Liver (tissue), 9 donors: ENCODE data around the gene ERCC3. TPM values are rescaled to one million over a fixed set of nuclear protein-coding genes. Genes with fewer than 3 reads are reported as not detected.

Experiments
- DNase-seq: peaks from one replicate; pipeline ENCODE4 v3.0.0-alpha.2; 2017; ENCODE audit warnings: low spot score
- H3K27ac ChIP-seq, 2 donors: one replicate each; pipeline ENCODE4 v1.7.0; 2013; ENCODE audit warnings: inconsistent platforms in 2 of 2, low read length in 2 of 2, control low read depth in 1 of 2, low read depth in 1 of 2, mild to moderate bottlenecking in 1 of 2
- H3K27me3 ChIP-seq, 4 donors: one replicate each; pipeline versions ENCODE4 v1.6.1 to v1.7.0; 2013; ENCODE audit warnings: low read length in 3 of 4, inconsistent platforms in 1 of 4, mild to moderate bottlenecking in 1 of 4, moderate library complexity in 1 of 4; ENCODE audit not compliant: control insufficient read depth in 4 of 4, insufficient read depth in 4 of 4
- H3K36me3 ChIP-seq, 4 donors: one replicate each; pipeline versions ENCODE4 v1.6.1 to v1.7.0; 2013; ENCODE audit warnings: low read length in 3 of 4, mild to moderate bottlenecking in 3 of 4, low read depth in 1 of 4, moderate library complexity in 1 of 4; ENCODE audit not compliant: control insufficient read depth in 4 of 4, insufficient read depth in 3 of 4
- H3K4me1 ChIP-seq, 4 donors: one replicate each; pipeline versions ENCODE4 v1.6.1 to v1.7.0; 2013; ENCODE audit warnings: low read length in 3 of 4, mild to moderate bottlenecking in 3 of 4, moderate library complexity in 1 of 4; ENCODE audit not compliant: control insufficient read depth in 4 of 4, insufficient read depth in 4 of 4
- H3K4me3 ChIP-seq, 3 donors: one replicate each; pipeline versions ENCODE4 v1.6.1 to v1.7.0; 2013; ENCODE audit warnings: low read length in 3 of 3, control low read depth in 1 of 3, low read depth in 1 of 3, mild to moderate bottlenecking in 1 of 3
- H3K9ac ChIP-seq, 2 donors: one replicate each; pipeline ENCODE4 v1.7.0; 2013; ENCODE audit warnings: low read length in 2 of 2, mild to moderate bottlenecking in 2 of 2, moderate library complexity in 2 of 2, control low read depth in 1 of 2, low read depth in 1 of 2
- H3K9me3 ChIP-seq, 4 donors: one replicate each; pipeline versions ENCODE4 v1.6.1 to v1.7.0; 2013; ENCODE audit warnings: low read length in 3 of 4; ENCODE audit not compliant: control insufficient read depth in 4 of 4
- ATF3 ChIP-seq: IDR thresholded peaks from 2 replicates; pipeline ENCODE4 v1.6.1; 2016; ENCODE audit warnings: antibody characterized with exemption
- CTCF ChIP-seq: fragments of 150-350 bp; IDR thresholded peaks from 2 replicates; pipeline ENCODE4 v1.5.1; 2017; ENCODE audit warnings: improper control_type of control experiment, low read depth, low read length; ENCODE audit not compliant: missing input control
- EGR1 ChIP-seq, 2 donors: IDR thresholded peaks; 2 replicates each; pipeline ENCODE4 v1.6.1; 2016 to 2018; ENCODE audit warnings: antibody characterized with exemption in 2 of 2, low read depth in 2 of 2
- FOXA1 ChIP-seq: IDR thresholded peaks from 2 replicates; pipeline ENCODE4 v1.6.1; 2016; ENCODE audit warnings: antibody characterized with exemption
- FOXA2 ChIP-seq: IDR thresholded peaks from 2 replicates; pipeline ENCODE4 v1.6.1; 2016; ENCODE audit warnings: antibody characterized with exemption
- GABPA ChIP-seq, 2 donors: IDR thresholded peaks in 1 of 2; conservative IDR thresholded peaks in 1 of 2; 2 replicates each; pipeline ENCODE4 v1.6.1; 2016; ENCODE audit warnings: antibody characterized with exemption in 2 of 2, mild to moderate bottlenecking in 1 of 2, moderate library complexity in 1 of 2
- HNF4A ChIP-seq, 2 donors: conservative IDR thresholded peaks; 2 replicates each; pipeline ENCODE4 v1.6.1; 2016; ENCODE audit warnings: antibody characterized with exemption in 2 of 2, mild to moderate bottlenecking in 2 of 2
- HNF4G ChIP-seq: IDR thresholded peaks from 2 replicates; pipeline ENCODE4 v1.6.1; 2016; ENCODE audit warnings: antibody characterized with exemption
- MAX ChIP-seq: IDR thresholded peaks from 2 replicates; pipeline ENCODE4 v1.6.1; 2016; ENCODE audit warnings: antibody characterized with exemption
- RAD21 ChIP-seq, 2 donors: IDR thresholded peaks; 2 replicates each; pipeline ENCODE4 v1.6.1; 2016; ENCODE audit warnings: antibody characterized with exemption in 2 of 2, mild to moderate bottlenecking in 2 of 2
- REST ChIP-seq: IDR thresholded peaks from 2 replicates; pipeline ENCODE4 v1.6.1; 2016; ENCODE audit warnings: antibody characterized with exemption, mild to moderate bottlenecking
- RXRA ChIP-seq, 2 donors: IDR thresholded peaks; 2 replicates each; pipeline ENCODE4 v1.6.1; 2017 to 2018; ENCODE audit warnings: antibody characterized with exemption in 2 of 2, mild to moderate bottlenecking in 1 of 2
- SP1 ChIP-seq: IDR thresholded peaks from 2 replicates; pipeline ENCODE4 v1.6.1; 2018; ENCODE audit warnings: antibody characterized with exemption, mild to moderate bottlenecking
- TAF1 ChIP-seq: conservative IDR thresholded peaks from 2 replicates; pipeline ENCODE4 v1.6.1; 2016; ENCODE audit warnings: antibody characterized with exemption, mild to moderate bottlenecking
- YY1 ChIP-seq: IDR thresholded peaks from 2 replicates; pipeline ENCODE4 v1.6.1; 2016; ENCODE audit warnings: antibody characterized with exemption, mild to moderate bottlenecking
- ZBTB33 ChIP-seq: IDR thresholded peaks from 2 replicates; pipeline ENCODE4 v1.6.1; 2016; ENCODE audit warnings: antibody characterized with exemption
- WGBS: extraction: QIAGEN DNeasy Blood & Tissue Kit; methylation state at CpG from one replicate; pipeline ENCODE4 v1.1.7; 2013; 5-methylcytosine and 5-hydroxymethylcytosine counted together
- polyA plus RNA-seq, 2 donors: library from polyadenylated mRNA; stranded (reverse) in 1 of 2; unstranded in 1 of 2; fragments of 200-250 nt in 1 of 2; fragments of >200 nt in 1 of 2; fragmentation: Nextera tagmentation in 1 of 2; extraction: Ambion mirVana in 1 of 2; gene quantifications; one replicate each; pipeline versions ENCODE4 v1.2.1 to v1.2.3, GENCODE V29; 2013 to 2015
- total RNA-seq, 2 donors: library from RNA; depleted of rRNA; stranded (reverse); fragments of >200 nt; gene quantifications; one replicate each; pipeline ENCODE4 v1.2.3, GENCODE V29; 2014
- donor health status: healthy.
- donor health status: healthy.
- donor health status: healthy.
- donor health status: healthy.
- donor health status: healthy.

The ERCC3 gene
- total RNA-seq (10 to 100 TPM; 19.7 to 38.3 TPM), polyA plus RNA-seq (10 to 100 TPM; 12.4 to 15.2 TPM)

GRCh38 chr2:127293748-127294562 is at the start of gene ERCC3:
Gene ERCC3, minus strand, starts transcription at chr2:127294144. Its CDS starts 63 bp downstream, at chr2:127294081.
- DNase-seq: peak; percentile 80
- Histone ChIP-seq H3K4me3 (peak within 1 kb of the TSS; percentile 80 to 89 (median 86)), H3K9me3 (no peaks in the 10 kb centered on the region), H3K36me3 (peaks cover 5 to 31% (median 22%) of the 10 kb centered on the region in 4 donors), H3K27me3 (no peaks in the 10 kb centered on the region), H3K4me1 (peaks cover 5 to 17% (median 7%) of the 10 kb centered on the region in 4 donors), H3K27ac (peak within 1 kb of the TSS; percentile 28 to 64), H3K9ac (peak within 1 kb of the TSS; percentile 67 to 93)
- under 1% methylated on average over 55 of the region's 55 CpGs for WGBS
- TF ChIP-seq FOXA1: no peak
- TF ChIP-seq EGR1 (IDR thresholded peaks at IDR 0.05; ENCODE audit: low read depth in 2 of 2): no peak
- peak; percentile 47 for TF ChIP-seq MAX
- no peak for TF ChIP-seq CTCF
- peak; percentile 43 for TF ChIP-seq YY1
- peak; percentile 55 to 64 for TF ChIP-seq RAD21 (IDR thresholded peaks at IDR 0.05)
- no peak for TF ChIP-seq SP1
- TF ChIP-seq ATF3: no peak
- peak; percentile 86 to 96 for TF ChIP-seq GABPA (IDR thresholded peaks at IDR 0.05 in 1 of 2, conservative IDR thresholded peaks at IDR 0.05 in 1 of 2)
- TF ChIP-seq HNF4G: no peak
- TF ChIP-seq HNF4A (conservative IDR thresholded peaks at IDR 0.05): no peak

- H3K4me3 ChIP-seq: no peak overlapping the region
- H3K9me3 ChIP-seq: no peaks in the 10 kb centered on the region
- no peaks in the 10 kb centered on the region for H3K27me3 ChIP-seq
- no peak for DNase-seq
- H3K36me3 ChIP-seq: peaks cover 0 to 3% (median 1%) of the 10 kb centered on the region in 4 donors
- H3K27ac ChIP-seq: no peak overlapping the region
- TF ChIP-seq TAF1 (no peak), HNF4G (no peak), CTCF (no peak), ZBTB33 (no peak), ATF3 (no peak), RAD21 (IDR thresholded peaks at IDR 0.05) (no peak), RXRA (IDR thresholded peaks at IDR 0.05) (no peak), MAX (no peak), REST (no peak), EGR1 (IDR thresholded peaks at IDR 0.05; ENCODE audit: low read depth in 2 of 2) (no peak), FOXA1 (no peak), HNF4A (conservative IDR thresholded peaks at IDR 0.05) (no peak), FOXA2 (no peak)
- H3K9ac ChIP-seq: no peak overlapping the region
- WGBS: 96% methylated on average over 2 of the region's 2 CpGs
- H3K4me1 ChIP-seq: peaks cover 6 to 20% (median 13%) of the 10 kb centered on the region in 4 donors
These were observed 49.3 kb upstream of the ERCC3 start for GRCh38 chr2:127343277-127343676.
